GM18909 (cell line): Measurements from ENCODE around the gene BOLA2.
A peak's percentile ranks its signal among the peaks of the same experiment; 100 is the strongest.
"Not testable (repeated sequence)": the region's sequence is repeated elsewhere in the genome, so short reads cannot be mapped to it uniquely, and the experiment has no call there.

Experiments
- ATAC-seq: cut with Tn5 transposase; IDR thresholded peaks from one replicate; pipeline ENCODE4 v1.9.1; 2021; ENCODE audit warnings: mild to moderate bottlenecking; ENCODE audit not compliant: unreplicated experiment, poor library complexity

BOLA2 gene

GRCh38 chr16:29454269-29454668, at the start of gene BOLA2, which contains the start of gene SLX1B:
BOLA2 (minus strand) TSS chr16:29454351; CDS start chr16:29454253, 98 bp downstream.
SLX1B (plus strand) TSS chr16:29454533.
- ATAC-seq: peak; percentile 90

GRCh38 chr16:29482276-29482675, 28.1 kb upstream of the BOLA2 start:
- ATAC-seq: not testable (repeated sequence)

- not testable (repeated sequence) for ATAC-seq
Observed at GRCh38 chr16:29472065-29472464, 17.9 kb upstream of the BOLA2 start.

DNA sequence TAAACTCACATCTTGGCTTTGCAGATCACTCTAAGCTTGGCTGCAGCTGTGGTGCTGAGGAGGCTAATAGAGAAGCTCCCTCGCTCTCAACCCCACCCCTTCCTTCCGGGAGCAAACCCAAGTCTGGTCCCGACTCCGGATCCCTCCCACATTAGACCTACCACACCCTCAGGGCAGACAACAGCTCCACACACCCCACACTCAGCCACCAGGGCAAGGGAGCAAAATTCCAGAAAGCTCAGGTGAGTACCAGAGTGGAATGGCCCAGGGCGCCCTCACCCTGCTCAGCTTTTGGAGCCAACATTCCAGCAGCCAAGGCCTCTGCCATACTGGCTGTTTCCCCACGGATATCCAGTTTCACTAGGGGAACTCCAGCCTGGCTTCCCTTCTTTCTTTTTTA, 15.5 kb upstream of the BOLA2 start:
- not testable (repeated sequence) for ATAC-seq

- not testable (repeated sequence) for ATAC-seq
Observed at GRCh38 chr16:29467654-29468366, 13.7 kb upstream of the BOLA2 start.

DNA sequence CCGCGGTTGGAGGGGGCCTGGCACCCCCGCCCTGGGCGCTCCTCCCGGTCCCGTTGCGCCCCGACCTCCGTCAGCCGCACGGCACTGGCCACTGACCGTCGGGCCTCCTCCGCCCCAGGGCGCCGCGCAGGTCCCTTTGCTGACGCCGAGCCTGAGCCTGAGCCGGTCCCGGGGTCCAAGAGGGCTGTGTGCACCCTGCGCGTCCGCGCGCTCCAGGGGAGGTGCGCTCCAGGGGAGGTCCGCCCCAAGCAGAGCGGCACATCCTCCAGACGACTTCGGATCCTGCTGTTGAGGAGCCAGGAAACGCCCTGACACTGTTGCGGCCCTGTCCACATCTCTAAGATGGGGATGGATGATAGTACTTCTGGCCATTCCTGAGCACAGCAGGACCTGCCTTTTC, 12.8 kb upstream of the BOLA2 start:
- not testable (repeated sequence) for ATAC-seq

GRCh38 chr16:29465985-29466824, 12.1 kb upstream of the BOLA2 start:
- not testable (repeated sequence) for ATAC-seq

GRCh38 chr16:29460647-29461030, 6.5 kb upstream of the BOLA2 start:
- not testable (repeated sequence) for ATAC-seq

DNA sequence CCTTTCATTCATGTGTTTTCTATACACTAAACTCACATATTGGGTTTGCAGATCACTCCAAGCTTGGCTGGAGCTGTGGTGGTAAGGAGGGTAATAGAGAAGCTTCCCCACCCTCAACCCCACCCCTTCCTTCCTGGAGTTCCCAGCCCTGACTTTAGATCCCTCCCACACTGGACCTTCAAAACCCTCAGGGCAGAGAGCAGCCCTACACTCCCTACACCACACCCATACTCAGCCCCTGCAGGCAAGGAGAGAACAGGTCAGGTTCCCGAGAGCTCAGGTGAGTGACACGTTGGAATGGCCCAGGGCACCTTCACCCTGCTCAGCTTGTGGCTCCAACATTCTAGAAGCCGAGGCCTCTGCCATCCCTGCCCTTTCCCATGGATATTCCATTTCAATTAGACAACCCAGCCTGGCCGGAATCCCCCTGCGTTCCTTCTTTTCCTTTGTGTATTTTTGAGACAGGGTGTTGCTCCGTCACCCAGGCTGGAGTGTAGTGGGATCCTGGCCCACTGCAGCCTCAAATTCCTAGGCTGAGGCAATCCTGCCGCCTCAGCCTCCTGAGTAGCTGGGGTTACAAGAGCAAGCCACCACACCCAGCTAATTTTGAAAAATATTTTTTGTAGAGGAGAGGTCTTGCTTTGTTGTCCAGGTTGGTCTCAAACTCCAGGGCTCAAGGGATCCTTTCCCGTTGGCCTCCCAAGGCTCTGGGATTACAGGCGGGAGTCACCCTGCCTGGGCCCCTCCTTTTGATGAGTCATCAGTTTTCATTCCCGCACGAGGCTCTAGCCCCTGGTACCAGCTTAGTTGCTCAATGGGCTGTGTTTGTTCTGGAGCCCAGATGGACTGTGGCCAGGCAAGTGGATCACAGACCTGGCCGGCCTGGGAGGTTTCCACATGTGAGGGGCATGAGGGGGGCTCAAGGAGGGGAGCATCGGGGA, 5.8 kb upstream of the BOLA2 start, which contains the start of gene SULT1A4:
Gene SULT1A4, plus strand, starts transcription at position 208 of the 941 bp plus-strand sequence. CDS start 1,473 bp downstream, outside the sequence.
- not testable (repeated sequence) for ATAC-seq

DNA sequence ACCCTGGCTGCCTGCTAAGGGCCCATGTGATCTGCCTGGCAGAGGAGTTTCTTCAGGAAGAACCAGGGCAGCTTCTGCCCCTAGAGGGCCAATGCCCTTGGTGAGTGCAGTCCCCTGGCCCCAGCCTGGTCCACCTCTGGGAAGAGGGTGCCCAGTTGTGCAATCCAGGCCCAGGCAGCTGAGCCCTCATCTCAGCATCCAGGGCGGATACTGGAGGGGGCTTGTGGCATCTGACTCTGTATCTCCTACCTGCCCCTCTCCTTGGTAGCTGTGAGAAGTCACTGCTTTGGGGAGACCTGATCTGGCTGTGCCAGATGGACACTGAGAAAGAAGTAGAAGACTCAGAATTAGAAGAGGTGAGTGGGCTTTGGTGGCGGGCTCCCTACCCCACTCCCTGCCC, 3.5 kb upstream of the BOLA2 start:
- ATAC-seq: not testable (repeated sequence)

- ATAC-seq: peak; percentile 60
Observed at GRCh38 chr16:29454828-29455227, 677 bp upstream of the BOLA2 start.

GRCh38 chr16:29453754-29454153, 397 bp downstream of the BOLA2 start:
- not testable (repeated sequence) for ATAC-seq

GRCh38 chr16:29425390-29425789, 28.8 kb downstream of the BOLA2 start:
- ATAC-seq: not testable (repeated sequence)

DNA sequence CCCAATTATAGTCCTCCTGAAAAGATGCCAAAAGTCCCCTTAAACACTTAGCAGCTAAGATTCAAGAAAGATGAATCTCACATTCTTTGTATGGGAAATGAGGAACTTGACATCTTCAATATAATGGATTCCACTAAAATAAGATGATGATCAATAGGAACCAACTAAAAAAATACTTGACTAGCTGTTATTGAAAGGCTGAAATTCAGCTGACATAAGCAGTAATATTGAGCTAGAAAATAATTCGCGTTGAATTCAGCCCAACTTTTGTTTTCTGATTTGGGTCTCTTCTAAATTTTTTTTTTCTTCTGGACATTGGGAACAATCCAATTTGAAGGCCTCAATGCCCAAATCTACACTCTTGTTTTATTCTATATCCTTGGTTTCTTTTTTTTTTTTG, 30.6 kb downstream of the BOLA2 start:
- ATAC-seq: not testable (repeated sequence)

DNA sequence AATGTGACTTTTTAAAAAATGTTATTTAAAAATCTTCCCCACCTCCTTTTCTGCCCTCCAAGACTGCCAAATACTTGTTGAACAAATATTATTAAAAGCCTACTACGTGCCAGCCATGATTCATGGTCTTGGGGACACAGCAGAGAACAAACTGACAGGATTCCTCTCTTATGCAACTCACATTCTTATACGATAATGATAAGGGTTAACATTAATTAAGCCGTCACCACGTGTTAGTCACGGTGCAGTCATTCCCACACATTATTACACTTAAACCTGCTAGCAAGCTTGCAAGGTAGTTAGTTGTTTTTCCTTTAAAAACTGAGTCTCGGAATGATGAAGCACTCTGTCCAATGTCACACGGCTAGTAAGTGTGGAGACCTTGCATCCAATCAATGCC, 48.9 kb downstream of the BOLA2 start:
- not testable (repeated sequence) for ATAC-seq
